EL (cell line): Measurements from ENCODE around the gene NDUFA5.
A peak's percentile ranks its signal among the peaks of the same experiment; 100 is the strongest.
"Not testable (repeated sequence)": the region's sequence is repeated elsewhere in the genome, so short reads cannot be mapped to it uniquely, and the experiment has no call there.

Experiments used
- DNase-seq: peaks from one replicate; pipeline ENCODE4 v3.0.0-alpha.2; 2016

Gene NDUFA5

GRCh38 chr7:123555484-123555883 lies 2.1 kb downstream of the NDUFA5 start:
- no peak for DNase-seq

- DNase-seq = no peak
Observed at GRCh38 chr7:123553159-123553558, 4.5 kb downstream of the NDUFA5 start.

DNA sequence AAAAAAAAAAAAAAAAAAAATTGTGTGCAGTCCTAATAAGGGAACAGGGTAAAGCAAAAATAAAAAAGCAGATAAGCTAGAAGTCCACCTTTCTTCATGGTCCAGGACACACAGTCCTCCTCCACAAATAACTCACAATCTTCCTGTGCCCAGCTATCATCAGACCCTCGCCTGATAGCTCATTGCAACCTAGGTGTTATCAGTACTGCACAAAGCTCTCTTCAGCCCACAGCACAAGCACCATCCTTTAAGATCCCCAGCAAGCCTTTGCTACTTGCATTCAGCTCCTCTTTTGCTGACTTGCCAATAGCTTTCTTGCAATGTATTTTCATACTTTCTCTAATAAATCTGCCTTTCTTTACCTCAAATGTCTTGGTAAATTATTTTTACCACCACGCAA lies 5.0 kb downstream of the NDUFA5 start:
- no peak for DNase-seq

DNA sequence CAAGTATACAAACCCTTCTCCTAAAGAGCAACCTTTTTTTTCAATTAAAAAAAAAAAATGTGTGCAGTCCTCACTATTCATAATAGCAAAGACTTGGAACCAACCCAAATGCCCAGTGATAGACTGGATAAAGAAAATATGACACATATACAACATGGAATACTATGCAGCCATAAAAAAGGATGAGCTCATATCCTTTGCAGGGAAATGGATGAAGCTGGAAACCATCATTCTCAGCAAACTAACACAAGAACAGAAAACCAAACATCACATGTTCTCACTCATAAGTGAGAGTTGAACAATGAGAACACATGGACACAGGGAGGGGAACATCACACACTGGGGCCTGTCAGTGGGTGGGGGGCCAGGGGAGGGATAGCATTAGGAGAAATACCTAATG lies 5.5 kb downstream of the NDUFA5 start:
- not testable (repeated sequence) for DNase-seq

GRCh38 chr7:123548406-123548805 lies 9.2 kb downstream of the NDUFA5 start:
- DNase-seq = peak; percentile 23

DNA sequence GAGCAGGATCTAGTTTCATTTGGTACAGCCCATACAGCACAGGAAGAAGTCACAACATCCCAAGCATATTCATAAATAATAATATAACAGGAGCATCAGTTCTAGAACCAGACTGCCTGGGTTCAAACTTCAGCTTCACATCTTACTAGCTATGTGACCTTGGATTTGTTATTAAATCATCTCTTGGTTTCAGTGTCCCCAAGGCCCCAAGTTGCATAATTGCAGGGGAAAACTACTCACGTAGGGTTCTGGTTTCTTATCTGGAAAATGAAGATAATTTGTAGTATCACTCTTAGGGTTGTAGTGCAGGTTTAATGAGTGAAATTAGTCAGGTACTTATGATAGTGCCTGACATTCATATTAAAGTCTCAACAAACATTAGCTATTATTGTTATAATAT lies 17.7 kb downstream of the NDUFA5 start:
- DNase-seq = no peak

DNA sequence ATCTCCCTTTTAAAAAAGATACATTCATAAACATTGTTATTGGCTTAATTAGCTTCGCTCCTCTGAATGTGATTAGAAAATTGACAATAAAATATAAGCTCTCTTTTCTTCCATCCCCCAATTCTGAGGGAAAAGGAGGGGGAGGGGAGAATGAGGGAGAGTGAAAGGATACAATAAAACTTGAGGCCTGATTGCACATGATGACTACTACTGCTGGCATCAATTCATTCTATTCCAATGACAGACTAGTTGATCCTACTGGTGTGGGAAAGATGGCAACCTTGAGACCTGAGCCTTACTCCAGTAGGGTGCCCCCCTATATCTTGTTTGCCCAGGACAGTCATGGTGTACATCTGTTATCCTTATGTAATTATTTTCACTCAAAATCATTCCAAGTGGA lies 18.7 kb downstream of the NDUFA5 start:
- peak; percentile 18 for DNase-seq

DNA sequence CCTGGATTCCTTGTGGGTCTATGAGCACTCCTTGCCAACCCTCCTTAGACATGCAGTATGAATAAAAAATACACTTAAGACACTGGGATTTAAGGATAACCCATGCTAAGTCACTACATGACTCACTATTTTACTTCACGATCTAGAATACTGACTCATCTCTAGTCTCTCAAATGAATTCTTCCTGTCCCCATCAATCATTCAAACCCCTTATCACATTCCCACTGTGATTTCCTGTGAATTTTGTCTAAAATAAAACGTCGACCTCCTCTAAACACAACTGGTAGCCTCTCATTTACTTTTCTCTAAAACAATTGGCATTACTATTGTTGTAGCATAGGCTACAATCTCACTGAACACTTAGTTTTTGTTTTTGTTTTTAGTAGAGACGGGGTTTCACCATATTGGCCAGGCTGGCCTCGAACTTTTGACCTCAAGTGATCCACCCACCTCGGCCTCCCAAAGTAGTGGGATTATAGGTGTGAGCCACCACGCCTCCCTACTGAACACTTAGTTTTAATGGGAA lies 19.4 kb downstream of the NDUFA5 start:
- peak; percentile 75 for DNase-seq

- DNase-seq = peak; percentile 10
Observed at GRCh38 chr7:123537026-123537642, 20.5 kb downstream of the NDUFA5 start.

DNA sequence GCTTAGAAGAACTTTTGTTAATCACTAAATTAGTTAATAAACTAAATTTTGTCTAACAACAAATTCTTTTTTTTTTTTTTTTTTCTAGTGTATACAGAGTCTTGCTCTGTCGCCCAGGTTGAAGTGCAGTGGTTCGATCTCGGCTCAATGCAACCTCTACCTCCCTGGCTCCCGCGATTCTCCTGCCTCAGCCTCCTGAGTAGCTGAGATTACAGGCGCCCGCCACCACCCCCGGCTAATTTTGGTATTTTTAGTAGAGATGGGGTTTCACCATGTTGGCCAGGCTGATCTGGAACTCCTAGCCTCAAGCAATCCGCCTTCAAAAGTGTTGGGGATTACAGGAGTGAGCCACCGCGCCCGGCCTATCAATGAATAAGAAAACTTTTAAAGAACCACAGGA lies 22.1 kb downstream of the NDUFA5 start:
- no peak for DNase-seq

GRCh38 chr7:123534383-123535260 lies 23.0 kb downstream of the NDUFA5 start, which contains the start of gene IQUB:
Gene IQUB (minus strand): TSS chr7:123534595. CDS start chr7:123512340, 22,255 bp downstream.
- DNase-seq = peak; percentile 95

DNA sequence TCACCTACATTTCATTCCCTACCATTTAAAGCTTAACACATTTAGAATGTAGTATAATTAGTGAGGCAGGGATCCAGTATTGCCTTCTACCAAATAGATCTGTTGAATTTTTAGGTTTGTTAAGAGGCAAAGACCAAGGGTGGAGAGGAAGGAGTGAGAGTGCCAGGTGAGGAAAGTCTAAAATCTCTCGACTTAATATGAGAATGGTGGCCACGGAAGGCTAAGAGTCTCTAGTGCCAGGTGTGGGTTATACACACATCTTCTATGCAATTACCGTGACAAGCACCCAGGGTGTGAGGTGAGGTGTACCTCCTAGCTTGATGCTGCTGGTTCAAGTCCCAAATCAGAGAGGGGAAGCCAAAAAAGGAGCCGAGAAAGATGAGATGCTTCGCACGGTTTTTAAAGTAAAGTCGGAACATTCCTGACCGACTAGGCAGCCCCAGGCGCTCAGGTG lies 23.7 kb downstream of the NDUFA5 start:
- DNase-seq = no peak

- DNase-seq = no peak
Observed at GRCh38 chr7:123533553-123533917, 24.1 kb downstream of the NDUFA5 start.

GRCh38 chr7:123532788-123533552 lies 24.6 kb downstream of the NDUFA5 start:
- DNase-seq = peak; percentile 31

GRCh38 chr7:123532343-123532742 lies 25.3 kb downstream of the NDUFA5 start:
- DNase-seq = not testable (repeated sequence)

DNA sequence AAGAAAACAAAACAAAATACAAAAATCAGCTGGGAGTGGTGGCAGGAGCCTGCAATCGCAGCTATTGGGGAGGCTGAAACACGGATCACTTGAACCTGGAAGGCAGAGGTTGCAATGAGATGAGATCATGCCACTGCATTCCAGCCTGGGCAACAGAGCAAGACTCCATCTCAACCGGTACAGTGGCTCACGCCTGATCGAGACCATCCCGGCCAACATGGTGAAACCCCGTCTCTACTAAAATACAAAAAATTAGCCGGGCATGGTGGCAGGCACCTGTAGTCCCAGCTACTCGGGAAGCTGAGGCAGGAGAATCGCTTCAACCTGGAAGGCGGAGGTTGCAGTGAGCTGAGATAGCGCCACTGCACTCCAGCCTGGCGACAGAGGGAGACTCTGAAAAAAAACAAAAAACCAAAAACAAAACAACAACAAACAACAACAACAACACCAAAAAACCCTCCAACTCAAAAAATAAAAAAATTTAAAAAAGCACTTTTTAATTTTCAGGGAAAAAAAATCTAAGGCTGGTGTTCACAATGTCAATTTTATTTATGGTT lies 27.5 kb downstream of the NDUFA5 start:
- DNase-seq = not testable (repeated sequence)

- no peak for DNase-seq
Observed at GRCh38 chr7:123528265-123528664, 29.4 kb downstream of the NDUFA5 start.

GRCh38 chr7:123527712-123528225 lies 29.8 kb downstream of the NDUFA5 start:
- DNase-seq = not testable (repeated sequence)

- not testable (repeated sequence) for DNase-seq
Observed at GRCh38 chr7:123526533-123526932, 31.1 kb downstream of the NDUFA5 start.

GRCh38 chr7:123522066-123522465 lies 35.6 kb downstream of the NDUFA5 start:
- DNase-seq = no peak

DNA sequence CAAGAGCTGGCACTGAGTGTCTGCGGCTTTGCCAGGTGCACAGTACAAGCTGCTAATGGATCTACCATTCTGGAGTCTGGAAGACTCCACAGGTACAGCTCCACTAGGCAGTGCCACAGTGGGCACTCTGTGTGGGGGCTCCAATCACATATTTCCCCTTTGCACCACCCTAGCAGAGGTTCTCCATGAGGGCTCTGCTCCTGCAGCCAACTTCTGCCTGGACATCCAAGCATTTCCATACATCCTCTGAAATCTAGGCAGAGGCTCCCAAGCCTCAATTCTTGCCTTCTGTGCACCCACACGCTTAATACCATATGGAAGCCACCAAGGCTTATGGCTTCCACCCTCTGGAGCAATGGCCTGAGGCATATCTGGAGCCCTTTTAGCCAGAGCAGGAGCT lies 52.4 kb downstream of the NDUFA5 start:
- DNase-seq = no peak

DNA sequence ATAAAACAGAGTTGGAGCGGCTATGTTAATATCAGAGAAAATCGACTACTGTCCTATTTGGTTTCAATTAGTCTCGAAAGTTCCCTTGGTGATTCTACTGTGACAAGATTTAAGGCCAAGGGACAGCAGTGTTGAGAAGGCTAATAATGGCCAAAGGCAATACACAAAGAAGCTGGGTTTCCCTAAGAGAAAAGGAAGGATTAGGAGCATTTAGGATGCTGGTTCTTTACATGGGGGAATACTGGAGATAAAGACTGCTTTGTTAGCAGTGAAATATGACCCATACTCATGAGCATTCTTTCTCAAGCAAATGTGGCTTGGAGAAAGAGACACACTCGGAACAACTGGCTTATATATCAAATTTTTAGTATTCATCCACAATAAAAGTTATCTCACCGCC lies 55.4 kb downstream of the NDUFA5 start:
- DNase-seq = no peak
